NCI-H2196 (cell line): ENCODE results near the gene NSMCE3.

Experiments
- DNase-seq: peaks from one replicate; lab custom pipeline; 2025; ENCODE audit not compliant: unreplicated experiment; lab: John Stamatoyannopoulos, UW

NSMCE3 gene

DNA sequence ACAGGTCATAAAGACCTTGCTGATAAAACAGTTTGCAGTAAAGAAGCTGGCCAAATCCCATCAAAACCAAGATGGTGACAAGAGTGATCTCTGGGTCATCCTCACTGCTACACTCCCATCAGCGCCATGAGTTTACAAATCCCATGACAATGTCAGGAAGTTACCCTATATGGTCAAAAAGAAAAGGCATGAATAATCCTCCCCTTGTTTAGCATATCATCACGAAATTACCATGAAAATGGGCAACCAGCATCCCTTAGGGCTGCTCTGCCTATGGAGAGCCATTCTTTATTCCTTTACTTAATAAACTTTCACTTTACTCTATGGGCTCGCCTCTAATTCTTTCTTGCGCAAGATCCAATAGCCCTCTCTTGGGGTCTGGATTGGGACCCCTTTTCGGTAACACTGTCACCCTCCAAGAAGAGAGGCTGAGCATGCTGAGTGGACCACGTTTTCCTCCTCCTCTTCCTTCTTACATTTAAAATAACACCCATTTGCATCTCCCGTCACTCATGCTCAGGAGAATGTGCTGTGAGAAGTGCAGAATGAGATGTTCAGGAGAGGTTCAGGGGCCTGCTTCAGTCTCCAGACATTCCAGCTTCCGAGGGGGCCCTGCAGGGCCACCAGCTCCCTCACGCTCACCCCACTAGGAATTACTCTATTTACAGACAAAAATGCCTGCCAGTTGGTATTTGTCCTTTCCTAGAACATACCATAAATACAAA is 47.3 kb downstream of the NSMCE3 start:
- no peak for DNase-seq

DNA sequence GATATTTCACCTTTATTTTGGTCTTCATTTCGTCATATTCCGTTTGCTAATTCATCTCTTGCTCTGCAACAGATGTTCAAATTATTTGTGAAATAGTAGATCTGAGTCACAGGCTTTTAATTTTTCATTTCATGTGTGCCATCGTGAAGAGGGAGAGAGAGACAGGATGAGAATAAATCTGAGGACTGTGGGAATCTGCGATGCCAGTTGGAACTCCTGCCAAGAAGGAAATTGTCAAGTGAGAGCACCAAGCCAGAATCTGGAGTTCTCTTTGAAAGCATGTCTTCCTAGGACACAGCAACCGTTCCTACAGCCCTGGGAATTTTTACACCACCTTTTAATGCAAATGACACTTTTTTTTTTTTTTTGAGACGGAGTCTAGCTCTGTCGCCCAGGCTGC is 48.8 kb downstream of the NSMCE3 start:
- no peak for DNase-seq

DNA sequence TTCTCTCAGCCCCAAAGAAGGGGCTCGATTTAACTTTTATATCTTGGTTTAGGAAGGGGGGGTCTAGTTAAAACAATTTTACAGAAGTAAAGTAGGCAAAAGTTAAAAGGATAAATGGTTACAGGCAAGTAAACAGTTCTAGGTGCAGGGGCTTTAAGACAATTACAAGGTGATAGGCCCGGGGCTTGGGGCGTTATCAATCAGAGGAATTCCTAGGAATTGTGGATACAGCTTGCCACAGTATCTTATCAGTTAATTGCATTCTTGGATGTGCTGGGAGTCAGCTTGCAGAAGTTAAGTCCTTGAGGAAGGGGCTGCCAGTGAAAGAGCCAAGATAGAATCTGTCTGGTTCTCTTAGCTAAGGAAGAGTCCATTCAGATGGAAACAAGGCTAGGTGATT is 52.7 kb downstream of the NSMCE3 start:
- DNase-seq, result no peak
